Right lung (tissue), 10 donors: ENCODE results near the gene CNTFR. TPM values are rescaled to one million over a fixed set of nuclear protein-coding genes. Genes with fewer than 3 reads are reported as not detected.
A peak's percentile ranks its signal among the peaks of the same experiment; 100 is the strongest.
"Not testable (repeated sequence)": the region's sequence is repeated elsewhere in the genome, so short reads cannot be mapped to it uniquely, and the experiment has no call there.

Experiments
- DNase-seq, 2 donors: peaks; one replicate each; pipeline ENCODE4 v3.0.0-alpha.2; 2013
- long read RNA-seq, 8 donors: transcript quantifications; one replicate each; lab custom pipeline, GENCODE V29; 2026
- polyA plus RNA-seq, 5 donors: library from polyadenylated mRNA; unstranded; fragments of 120-200 nt; gene quantifications; one replicate each; pipeline versions ENCODE4 v1.2.1 to v1.2.3, GENCODE V29; 2013; ENCODE audit warnings: inconsistent platforms in 1 of 5, low replicate concordance in 1 of 5; ENCODE audit not compliant: insufficient read length in 5 of 5, insufficient read depth in 1 of 5

Gene CNTFR, protein sequence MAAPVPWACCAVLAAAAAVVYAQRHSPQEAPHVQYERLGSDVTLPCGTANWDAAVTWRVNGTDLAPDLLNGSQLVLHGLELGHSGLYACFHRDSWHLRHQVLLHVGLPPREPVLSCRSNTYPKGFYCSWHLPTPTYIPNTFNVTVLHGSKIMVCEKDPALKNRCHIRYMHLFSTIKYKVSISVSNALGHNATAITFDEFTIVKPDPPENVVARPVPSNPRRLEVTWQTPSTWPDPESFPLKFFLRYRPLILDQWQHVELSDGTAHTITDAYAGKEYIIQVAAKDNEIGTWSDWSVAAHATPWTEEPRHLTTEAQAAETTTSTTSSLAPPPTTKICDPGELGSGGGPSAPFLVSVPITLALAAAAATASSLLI
- polyA plus RNA-seq: 10 to 100 TPM; 24.2 to 42.1 (median 32.7) TPM
- long read RNA-seq, donor 1, partial matches to known transcripts: 0 of 3 reads
- long read RNA-seq, donor 1, other reads (novel, unspliced or antisense): 0 of 3 reads
- long read RNA-seq, donor 2, transcript CNTFR-202 (10 exons, 2,052 nt): major isoform, 7 of 10 reads
- long read RNA-seq, donor 2, partial matches to known transcripts: 0 of 10 reads
- long read RNA-seq, donor 2, other reads (novel, unspliced or antisense): 0 of 10 reads
- long read RNA-seq, donor 3, partial matches to known transcripts: 0 of 2 reads
- long read RNA-seq, donor 3, other reads (novel, unspliced or antisense): 0 of 2 reads
- long read RNA-seq, donor 4, partial matches to known transcripts: 0 of 3 reads
- long read RNA-seq, donor 4, other reads (novel, unspliced or antisense): 0 of 3 reads
- long read RNA-seq, donor 5, transcript CNTFR-202 (10 exons, 2,052 nt): major isoform, 5 of 7 reads
- long read RNA-seq, donor 5, partial matches to known transcripts: 0 of 7 reads
- long read RNA-seq, donor 5, other reads (novel, unspliced or antisense): 0 of 7 reads
- long read RNA-seq, donor 6, partial matches to known transcripts: 0 of 2 reads
- long read RNA-seq, donor 6, other reads (novel, unspliced or antisense): 0 of 2 reads
- long read RNA-seq, donor 7, partial matches to known transcripts: 0 of 9 reads
- long read RNA-seq, donor 7, other reads (novel, unspliced or antisense): 0 of 9 reads
- long read RNA-seq, donor 8, partial matches to known transcripts: 0 of 2 reads
- long read RNA-seq, donor 8, other reads (novel, unspliced or antisense): 0 of 2 reads

DNA sequence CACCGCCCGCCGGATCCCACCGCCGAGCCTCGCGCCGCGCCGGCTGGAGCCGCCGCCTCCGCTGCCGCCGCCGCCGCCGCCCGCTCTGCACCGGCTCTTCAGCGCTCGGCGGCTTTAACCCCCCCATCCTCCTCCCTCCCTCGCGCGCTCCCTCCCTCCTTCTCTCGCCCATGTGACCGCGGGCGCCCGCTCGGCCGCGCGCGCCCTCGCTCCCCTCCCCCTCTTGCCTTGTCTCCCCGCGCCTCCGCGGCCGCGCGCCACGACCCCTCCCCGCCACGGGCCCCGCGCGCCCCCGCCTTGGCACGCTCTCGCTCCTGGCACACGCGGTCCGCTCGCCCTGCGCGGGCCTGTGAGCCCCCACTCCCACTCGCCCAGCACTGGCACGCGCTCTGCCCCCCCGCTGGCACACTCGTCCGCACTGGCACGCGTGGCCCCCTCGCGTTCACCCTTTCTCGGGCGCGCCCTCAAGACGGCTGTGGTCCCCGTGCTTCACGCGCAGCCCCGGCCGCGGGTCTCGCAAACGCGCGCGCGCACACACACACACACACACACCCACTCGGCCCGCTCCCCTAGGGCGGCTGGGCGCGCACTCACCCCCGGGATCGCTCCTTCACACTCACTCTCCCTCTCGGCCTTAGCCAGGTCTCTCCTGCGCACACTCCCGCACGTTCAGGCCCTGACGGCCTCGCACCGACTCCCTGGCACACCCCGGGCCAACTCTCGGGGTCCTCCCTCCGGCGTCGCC lies at the start of gene CNTFR:
CNTFR (minus strand) TSS at position 89 of the 745 bp plus-strand sequence. CDS start 20,743 bp downstream, outside the sequence.
- peak; percentile 70 to 71 for DNase-seq

DNA sequence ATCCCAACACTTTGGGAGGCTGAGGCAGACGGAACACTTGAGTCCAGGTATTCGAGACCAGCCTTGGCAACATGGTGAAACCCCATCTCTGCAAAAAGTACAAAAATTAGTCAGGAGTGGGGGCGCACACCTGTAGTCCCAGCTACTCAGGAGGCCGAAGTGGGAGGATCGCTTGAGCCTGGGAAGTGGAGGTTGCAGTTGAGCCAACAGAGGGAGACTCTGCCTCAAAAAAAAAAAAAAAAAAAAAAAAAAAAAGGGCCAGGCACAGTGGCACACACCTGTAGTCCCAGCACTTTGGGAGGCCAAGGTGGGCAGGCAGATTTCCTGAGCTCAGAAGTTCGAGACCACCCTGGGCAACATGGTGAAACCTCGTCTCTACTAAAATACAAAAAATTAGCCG lies 49.8 kb upstream of the CNTFR start:
- not testable (repeated sequence) for DNase-seq

DNA sequence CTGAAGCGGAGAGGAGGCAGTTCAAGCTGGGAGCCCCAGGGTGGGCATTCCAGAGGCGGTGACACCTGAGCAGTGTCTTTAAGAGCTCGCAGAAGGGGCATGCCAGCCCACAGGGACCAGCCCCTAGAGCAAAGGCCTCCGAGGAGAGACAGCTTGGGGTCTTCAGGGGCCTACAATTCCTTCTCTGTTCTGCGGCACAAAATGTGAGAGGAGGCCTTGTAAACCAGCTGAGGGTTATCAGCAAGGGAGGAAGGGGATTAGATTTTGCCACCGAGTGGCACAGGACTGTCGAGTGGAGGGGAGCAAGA lies 48.6 kb upstream of the CNTFR start:
- no peak for DNase-seq

DNA sequence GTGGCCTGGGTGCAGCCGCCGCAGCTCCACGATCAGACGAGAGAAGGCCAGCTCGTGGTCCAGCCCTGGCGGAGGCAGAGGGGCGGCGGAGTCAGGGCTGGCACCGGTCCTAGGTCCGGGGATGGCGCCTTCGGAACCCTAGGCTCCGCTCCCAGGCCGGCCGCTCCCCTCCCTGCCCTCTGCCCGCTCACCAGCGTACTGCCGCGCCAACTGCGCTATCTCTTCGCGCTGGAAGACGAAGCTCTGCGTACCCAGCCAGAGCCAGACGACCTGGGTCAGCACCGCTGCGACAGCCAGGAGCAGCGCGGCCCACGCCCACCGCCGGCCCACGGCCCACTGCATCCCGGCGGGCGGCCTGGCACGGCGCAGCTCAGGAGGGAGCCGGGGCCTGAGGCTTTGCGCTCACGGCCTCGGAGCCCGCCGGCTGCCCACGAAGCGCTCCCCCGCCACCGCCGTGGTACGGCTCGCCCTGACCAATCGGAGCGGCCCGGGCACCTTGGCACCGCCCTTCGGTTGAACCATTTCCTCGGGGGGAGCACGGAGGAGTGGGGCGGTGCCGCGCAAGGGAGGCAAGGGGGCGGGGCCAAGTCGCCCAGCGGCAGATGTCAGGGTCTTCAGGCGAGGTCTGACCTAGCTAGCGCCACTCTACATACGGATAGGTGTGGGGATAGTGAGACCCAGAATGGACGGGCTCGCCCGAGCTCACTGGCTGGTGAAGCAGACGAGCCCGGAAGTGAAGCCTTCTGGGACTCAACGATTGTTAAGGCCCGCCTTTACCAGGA lies 48.0 kb upstream of the CNTFR start, which contains the start of gene SIGMAR1:
SIGMAR1 (minus strand) TSS at position 432 of the 782 bp plus-strand sequence; CDS start at position 342, 90 bp downstream.
- peak; percentile 93 to 94 for DNase-seq

DNA sequence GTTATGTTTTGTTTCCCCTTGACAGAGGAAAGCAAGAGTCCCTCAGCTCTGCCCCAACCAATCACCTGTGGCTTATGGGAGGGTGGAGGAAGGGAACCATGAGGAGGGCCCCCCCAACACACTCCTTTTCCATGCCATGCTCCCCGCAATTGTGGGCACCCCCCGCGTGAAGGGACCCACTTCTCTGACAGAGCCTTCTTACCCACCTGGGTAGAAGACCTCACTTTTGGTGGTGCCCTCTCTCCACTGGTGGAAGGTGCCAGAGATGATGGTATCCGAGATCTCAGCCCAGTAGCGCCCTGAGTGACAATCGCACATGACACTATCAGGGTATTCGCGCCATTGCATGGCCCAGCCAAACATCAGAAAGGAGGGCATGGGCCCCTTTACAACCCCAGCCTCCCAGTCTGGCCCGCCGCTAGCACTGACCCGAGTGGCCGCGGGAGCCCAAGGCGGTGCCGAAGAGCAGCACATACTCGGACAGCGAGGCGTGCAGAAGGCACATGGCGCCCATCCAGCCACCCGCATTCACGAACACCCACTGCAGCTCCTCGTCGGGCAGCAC lies 47.3 kb upstream of the CNTFR start:
- no peak for DNase-seq

DNA sequence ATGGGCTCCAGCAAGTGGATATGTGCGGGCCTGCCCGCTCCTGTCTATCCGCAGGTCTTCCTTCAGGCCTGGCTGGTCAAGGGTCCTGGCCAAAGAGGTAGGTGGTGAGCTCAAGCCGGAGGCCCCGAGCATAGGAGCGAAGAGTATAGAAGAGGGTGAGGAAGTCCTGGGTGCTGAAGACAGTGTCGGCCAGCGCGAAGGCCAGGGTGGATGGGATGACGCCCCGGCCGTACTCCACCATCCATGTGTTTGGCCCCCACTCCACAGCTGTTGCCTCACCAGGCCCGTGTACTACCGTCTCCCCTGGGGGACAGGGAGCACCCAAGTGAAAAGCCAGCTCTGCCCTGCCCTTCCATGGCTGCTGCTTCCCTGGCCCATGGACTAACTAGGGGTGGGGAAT lies 46.0 kb upstream of the CNTFR start:
- DNase-seq: no peak

DNA sequence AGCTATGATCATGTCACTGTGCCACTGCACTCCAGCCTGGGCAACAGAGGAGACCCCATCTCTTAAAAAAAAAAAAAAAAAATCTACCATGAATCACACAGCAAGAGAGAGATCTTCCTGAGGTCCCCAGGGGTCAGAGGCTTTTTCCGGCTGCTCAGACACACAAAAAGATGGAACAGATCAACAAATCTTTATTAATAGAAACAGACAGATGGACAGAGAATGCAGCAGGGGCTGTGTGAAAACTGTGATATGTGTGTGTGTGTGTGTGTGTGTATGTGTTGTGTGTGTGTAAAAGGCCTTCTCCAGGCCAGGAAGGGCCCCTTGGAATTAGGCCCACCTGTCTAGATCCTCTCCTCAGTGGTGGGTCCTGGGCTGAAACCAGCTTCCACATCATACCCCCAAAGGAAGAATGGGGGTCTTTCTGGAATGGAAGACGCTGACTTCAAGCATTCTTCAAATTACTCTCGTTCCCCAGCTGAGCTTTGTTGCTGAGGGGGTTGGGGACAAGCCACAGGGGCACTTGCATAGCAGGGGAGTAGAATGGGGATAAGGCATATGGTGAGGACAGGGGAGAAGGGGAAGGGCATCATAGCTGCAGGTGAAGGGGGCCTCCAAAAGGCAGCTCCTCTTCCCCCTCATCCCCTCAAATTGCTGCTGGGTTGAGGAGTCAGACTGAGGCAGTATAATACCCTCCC lies 45.2 kb upstream of the CNTFR start:
- DNase-seq: no peak

DNA sequence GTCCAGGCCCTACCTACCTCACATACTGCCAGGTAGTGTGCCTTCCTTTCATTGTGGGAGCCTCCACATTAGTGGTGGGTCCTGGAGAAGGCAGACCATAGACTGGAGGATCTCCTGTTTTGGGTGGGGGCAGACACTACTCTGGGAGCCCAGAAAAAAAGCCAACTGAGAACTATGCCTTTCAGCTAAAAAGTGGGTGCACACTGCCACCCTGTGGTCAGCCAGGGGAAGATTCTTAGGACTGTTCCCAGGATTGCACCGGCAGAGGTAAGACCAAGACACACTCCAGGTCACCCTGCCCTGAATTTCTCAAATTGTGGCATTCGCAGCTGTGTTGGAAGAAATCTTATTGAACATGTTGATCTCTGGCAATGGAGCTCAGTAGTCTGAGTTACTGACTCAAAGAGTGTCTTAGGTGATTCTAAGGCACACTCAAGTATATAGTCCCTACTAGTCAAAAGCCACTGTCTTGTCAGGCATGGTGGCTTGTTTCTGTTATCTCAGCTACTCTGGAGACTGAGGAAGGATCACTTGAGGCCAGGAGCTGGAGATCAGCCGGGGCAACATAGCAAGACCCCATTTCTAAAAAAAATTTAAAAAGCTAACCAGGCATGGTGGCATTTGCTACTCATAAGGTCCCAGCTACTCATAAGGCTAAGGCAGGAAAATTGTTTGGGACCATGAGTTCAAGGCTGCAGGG lies 44.5 kb upstream of the CNTFR start:
- peak in 1 of 2 donors; percentile 40 for DNase-seq

DNA sequence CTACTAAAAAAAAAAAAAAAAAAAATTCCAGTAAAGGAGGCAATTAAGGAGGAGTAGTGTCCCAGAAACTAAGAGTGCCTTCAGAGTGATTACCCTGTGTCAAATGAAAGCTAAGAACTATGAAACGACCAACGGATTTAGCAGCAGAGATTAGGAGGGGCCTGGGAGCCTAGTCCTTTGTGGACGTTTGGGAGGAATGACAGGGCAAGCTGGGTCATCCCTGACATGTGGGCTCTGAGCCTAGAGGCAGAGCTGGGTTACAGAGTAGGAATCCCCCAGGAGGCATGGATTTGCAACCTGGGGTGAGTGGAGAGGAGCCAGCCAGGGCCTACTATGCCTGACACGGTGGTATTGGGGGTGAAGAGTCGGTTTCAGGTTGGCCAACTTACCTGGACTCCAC lies 43.6 kb upstream of the CNTFR start:
- no peak for DNase-seq

DNA sequence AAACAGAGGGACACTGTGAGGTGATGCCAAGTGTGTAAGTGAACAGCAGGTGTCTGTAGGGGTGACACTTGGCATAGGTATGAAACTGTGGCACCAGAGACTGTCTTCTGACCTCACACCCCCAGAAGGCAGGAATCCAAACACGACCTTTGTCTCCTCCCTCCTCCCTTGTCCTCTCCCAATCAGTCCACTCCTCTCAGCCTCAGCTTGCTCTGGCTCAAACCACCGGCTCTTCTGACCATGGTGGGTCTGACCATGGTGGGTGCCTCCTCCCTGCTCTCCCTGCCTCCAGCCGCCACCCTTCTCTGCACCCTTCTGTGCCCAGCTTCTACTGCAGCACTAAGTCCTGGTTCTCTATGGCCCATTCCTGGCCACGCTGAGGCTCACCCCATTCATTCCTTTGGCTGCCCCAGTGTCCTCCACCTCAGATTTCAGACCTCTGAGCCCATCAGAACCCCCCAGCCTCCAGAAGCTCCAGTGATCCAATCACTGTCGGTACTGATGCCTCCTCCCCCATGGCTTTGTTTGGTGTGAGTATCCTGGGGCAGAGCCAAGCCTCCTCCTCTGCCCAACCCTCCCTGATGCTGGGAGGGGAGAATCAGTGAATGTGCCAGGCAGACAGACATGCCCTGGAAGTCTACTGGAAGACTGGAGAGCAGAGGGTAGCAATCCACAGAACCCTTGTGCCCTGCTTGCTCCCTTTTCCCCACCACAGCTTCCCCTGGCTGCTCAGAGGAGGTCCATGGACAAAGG lies 41.1 kb upstream of the CNTFR start:
- no peak for DNase-seq

DNA sequence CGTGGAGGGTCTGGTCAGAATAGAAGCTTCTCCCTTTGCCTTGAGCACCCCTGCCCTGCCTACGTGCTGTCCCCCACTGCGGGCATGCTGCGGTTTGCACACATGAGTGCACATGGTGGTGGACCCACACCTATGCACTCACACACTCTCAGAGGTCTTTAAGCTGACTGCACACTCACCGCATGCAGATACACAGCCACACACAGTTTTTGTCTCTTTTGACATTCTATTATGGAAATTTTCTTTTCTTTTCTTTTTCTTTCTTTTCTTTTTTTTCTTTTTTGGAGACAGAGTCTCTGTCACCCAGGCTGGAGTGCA lies 39.9 kb upstream of the CNTFR start:
- no peak for DNase-seq

DNA sequence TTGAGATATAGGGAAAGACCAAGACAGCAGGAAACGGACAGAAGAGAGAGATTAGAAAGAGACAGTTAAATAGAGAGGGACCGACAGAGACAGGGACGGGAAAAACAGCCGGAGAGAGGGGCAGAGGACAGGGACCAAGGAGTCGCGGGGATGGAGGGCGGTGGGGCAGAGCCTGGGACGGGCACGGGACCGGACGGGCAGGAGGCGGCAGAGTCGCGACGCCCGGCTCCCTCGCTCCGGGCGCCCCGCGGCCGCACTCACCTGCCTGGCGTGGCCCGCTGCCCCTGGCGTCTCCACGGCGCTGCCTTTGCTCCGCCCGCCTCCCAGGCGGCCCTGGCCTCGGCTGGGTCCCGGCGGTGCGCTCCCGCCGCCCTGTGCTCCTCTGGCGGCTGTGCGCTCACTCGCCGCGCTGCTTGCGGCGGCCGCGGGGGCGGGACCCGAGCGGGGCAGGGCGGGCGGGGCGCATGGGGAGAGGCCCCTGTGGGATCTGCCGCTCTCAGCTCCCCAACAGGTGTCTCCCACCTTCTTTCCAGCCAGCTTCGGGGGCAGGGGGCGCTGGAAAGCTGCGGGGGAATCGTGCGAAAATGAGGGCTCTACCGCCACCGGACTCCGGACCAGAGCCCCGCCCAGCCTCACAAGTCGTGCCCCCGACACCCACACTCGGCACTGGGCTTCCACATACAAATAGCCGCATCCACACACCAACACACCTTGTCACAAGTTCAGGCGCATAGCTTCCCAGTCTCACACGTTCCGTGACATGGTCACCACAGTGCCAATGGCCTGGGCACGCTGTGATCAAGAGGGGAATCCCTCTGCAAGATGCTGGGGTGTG lies 39.3 kb upstream of the CNTFR start, which contains the start of gene ARID3C:
ARID3C (minus strand) TSS at position 411 of the 835 bp plus-strand sequence. CDS start 1,052 bp downstream, outside the sequence.
- no peak for DNase-seq

DNA sequence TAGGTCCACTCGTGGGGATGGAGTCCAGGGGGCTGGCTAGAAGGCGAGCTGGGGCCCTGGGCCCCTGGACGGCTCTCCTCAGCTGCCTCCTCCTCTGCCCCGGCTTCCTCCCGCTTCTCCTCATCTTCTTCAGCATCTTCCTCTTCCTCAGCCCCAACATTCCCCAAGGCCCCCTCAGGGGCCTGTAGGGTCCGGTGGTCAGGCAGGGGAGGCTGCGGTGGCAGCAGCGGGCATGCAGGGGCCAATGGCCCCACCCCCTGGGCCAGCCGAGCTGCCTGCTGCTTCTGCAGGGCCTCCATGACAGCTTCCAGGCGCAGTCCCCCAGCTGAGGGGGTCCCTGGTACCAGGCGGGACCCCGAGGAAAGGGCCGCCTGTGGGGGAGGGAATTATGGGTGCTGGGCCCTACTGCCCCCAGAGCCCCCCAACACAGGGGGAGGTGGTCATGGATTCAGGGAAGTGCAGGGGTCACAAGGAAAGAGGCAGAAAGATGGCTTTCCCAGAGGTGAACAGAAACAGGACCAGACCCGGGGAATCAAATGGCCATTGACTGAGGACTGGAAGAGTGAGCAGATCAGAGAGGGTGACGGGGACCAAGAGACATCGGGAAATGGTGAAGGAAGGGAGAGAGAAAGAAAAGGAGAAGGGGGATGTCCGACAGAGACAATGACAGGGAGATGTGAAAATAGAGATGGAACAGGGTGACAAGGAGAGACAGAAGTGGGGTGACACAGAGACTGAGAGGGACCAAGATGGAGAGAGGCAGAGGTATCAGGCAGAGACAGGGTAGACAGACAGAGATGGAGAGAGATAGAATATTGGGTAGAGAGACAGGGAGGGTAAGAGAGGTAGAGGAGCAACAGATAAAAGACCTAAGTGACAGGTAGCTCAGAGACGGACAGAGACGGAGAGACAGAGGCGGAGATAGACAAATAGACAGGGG lies 38.5 kb upstream of the CNTFR start:
- DNase-seq: no peak

DNA sequence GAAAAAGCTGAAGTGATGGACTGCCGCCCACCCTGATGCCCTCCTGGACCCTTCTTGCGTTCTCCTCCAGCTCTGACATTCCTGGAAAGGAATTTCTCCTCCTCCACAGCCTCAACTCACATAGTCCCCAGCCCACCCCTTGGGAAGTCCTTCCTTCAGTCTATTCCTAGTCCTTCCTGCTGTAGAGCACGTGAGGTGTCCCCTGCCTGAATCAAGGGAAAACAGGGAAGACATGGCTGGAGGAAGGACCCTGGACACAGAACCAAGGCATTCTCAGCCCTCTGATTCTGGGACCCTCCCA lies 35.6 kb upstream of the CNTFR start:
- DNase-seq: no peak

DNA sequence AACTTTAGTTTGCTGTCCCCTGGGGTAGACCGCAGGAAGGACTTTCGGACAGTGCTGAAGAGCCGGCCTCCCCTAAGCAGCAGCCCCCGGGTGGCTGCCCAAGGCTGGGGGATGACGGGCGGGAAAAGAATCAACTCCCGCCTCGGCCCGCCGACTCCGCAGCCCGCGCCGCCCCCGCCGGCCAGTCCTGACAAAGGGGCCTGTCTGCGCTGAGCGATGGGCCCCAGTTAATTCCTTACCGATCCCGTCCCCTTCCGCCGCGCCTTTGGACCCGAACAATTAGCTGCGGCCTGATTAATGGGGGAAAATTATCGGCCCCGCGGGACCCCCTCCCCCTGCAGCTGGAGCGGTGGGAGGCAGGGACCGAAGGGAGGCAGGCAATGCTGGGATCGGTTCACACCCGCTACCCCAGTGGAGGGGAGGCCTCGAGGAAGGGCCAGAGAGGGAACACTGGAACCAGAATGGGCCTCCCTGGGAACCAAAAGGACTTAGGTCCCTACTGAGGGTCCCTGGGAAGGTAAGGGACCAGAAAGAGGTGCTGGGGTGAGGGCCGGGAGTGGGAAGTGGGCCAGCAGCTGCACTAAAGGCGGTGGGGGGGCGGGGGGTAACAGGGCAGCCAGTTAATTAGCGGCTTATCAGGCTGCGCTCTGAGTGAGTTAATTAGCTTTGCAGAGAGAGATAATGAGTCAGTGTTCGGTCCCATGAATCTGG lies 35.1 kb upstream of the CNTFR start:
- no peak for DNase-seq
